Iris pigment epithelial cell (primary cell): ENCODE results near the gene KCNK3.
"Not testable (repeated sequence)": the region's sequence is repeated elsewhere in the genome, so short reads cannot be mapped to it uniquely, and the experiment has no call there.

ENCODE experiments used
- DNase-seq: peaks from one replicate; pipeline ENCODE4 v3.0.0-alpha.2; 2011; ENCODE audit warnings: low read depth

The KCNK3 gene

GRCh38 chr2:26756337-26756736 is 63.8 kb downstream of the KCNK3 start:
- DNase-seq = no peak

GRCh38 chr2:26757873-26758789 is 65.6 kb downstream of the KCNK3 start:
- DNase-seq = peak; percentile 99

GRCh38 chr2:26758790-26759321 is 66.3 kb downstream of the KCNK3 start:
- DNase-seq = no peak

DNA sequence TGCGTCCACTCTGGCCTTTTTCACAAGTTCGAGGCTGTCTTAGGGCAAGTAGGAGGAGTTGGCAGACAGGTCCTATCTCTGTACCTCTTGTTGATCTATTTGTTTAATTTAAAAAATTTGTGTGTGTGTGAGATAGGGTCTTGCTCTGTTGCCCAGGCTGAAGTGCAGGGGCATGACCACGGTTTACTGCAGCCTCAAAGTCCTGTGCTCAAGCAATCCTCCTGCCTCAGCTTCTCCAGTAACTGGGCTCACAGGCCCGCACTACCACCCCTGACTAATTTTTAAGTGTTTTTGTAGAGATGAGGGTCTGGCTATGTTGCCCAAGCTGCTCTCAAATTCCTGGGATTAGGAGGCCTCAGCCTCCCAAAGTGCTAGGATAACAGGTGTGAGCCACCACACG is 67.3 kb downstream of the KCNK3 start:
- no peak for DNase-seq

GRCh38 chr2:26760991-26761390 is 68.5 kb downstream of the KCNK3 start:
- not testable (repeated sequence) for DNase-seq

DNA sequence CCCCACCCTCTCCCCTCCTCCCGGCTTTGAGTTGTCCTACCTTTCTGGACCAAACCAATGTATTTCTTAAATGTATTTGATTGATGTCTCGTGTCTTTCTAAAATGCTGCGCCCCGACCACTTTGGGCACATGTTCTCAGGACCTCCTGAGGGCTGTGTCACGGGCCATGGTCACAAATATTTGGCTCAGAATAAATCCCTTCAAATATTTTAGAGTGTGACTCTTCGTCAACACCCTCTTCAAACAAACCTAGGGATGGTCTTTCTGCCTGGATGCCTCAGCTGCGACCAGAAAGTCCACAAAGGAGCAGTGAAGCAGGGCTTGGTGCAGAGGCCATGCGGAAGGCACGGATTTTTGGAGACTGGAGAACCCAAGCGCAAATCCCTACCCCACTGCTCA is 70.5 kb downstream of the KCNK3 start:
- DNase-seq = no peak

GRCh38 chr2:26764078-26764887 is 71.8 kb downstream of the KCNK3 start, which contains the start of gene SLC35F6:
TSS of gene SLC35F6 (plus strand) at chr2:26764284. CDS start at chr2:26764350, 66 bp downstream.
- peak; percentile 77 for DNase-seq

GRCh38 chr2:26764906-26765305 is 72.4 kb downstream of the KCNK3 start:
- no peak for DNase-seq

- DNase-seq = no peak
Observed at GRCh38 chr2:26765475-26766200, 73.1 kb downstream of the KCNK3 start.

DNA sequence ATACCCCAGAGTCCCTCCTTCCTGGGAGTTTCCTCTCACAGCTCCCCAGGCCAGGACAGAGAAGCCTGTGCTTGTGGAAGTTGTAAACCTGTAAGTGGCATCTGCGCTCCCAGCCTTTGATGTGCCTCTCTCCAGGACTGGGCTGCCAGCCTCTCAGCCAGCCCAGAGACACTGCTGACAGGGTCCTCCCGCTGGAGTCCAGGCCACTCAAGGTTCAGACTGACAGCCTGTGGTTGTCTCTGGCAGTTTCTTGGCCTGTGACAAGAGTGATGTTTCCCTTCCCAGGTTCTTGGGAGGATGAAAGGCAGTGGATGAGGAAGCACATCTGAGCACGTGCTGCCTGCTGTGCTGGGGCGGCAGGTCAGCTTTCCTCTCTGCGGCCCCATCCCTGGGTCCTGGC is 74.6 kb downstream of the KCNK3 start:
- DNase-seq = no peak

DNA sequence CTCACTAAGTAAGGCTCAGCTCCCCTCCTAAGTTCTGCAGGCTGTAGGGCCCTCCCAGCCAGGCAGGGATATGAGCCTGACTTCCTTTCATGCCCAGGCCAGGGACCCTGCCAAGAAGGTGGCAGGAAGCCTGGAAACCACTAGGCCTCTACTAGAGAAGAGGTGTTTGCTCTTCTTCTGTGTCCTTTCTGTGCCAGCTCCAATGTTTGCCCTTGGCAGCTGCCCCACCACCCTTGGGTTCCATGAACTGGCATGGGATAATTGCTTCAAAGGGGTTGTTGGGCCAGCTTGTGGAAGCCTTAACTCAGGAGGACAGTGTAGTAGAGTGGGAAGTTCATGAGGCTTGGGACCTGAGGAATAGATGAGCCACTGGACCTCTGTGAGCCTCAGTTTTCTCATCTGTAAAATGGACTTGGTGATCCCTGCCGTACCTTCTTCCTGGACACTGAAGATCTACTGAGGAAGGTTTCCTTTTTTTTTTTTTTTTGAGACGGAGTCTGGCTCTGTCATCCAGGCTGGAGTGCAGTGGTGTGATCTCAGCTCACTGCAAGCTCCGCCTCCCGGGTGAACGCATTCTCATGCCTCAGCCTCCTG is 75.5 kb downstream of the KCNK3 start:
- DNase-seq = no peak

GRCh38 chr2:26768759-26769088 is 76.2 kb downstream of the KCNK3 start:
- no peak for DNase-seq

DNA sequence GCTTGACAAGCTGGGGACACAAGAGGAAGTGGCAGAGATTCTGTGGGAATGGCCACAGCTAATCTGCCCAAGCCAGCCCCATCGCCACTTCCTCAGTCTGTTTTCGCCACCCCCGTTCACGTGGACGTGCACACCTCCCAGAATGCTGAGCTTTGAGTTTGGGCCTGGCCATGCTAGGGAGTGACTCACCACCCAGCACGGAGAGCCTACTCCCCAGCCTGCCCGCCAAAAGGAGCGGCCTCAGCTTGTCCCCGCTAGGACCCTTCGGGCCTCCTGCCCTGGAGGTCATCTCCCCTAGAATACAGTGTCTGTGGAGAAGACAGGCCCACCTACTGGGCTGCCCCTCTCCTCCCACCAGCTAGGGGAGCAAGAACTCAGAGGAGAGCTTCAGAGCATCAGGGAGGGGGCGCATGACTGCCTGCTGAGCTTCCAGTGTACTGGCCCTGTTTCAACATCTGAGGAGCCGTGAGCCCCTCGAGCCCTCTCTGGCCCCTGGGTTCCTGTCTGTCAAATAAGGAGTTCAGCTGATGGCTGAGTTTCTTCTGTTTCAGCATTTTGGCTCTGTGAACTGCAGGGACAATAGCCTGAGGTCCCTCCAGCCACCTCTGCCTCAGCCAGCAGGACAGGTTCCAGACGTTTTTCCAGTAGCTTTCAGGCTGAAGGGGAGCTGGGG is 76.7 kb downstream of the KCNK3 start:
- peak; percentile 79 for DNase-seq

GRCh38 chr2:26770986-26771586 is 78.6 kb downstream of the KCNK3 start:
- peak; percentile 89 for DNase-seq

- peak; percentile 66 for DNase-seq
Observed at GRCh38 chr2:26772064-26773001, 79.8 kb downstream of the KCNK3 start.

DNA sequence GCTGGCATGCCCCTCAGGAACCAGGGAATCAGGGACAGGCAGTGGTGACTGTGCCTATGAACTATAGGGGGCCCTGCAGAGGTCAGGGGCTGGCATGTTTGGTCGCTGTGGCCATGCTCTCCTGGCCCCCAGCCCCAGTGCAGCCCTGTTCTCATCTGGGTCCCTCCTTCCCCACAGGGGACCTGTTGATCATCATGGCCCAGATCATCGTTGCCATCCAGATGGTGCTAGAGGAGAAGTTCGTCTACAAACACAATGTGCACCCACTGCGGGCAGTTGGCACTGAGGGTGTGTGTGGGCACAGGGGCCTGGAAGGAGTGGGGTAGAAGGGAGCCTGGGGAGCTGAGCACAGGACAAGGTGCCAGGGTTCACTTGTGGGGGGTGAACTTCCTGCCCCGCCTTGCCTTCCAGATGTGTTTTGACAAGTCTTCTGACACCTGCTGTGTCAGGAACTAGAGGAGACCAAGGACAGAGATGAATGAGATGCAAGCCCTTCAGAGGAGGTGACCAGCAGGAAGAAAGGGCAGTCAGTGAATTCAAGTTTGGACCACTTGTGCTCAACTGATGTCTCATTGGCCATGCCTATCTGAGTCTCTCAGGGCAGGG is 83.8 kb downstream of the KCNK3 start:
- DNase-seq = no peak

- DNase-seq = no peak
Observed at GRCh38 chr2:26778098-26778497, 85.6 kb downstream of the KCNK3 start.

DNA sequence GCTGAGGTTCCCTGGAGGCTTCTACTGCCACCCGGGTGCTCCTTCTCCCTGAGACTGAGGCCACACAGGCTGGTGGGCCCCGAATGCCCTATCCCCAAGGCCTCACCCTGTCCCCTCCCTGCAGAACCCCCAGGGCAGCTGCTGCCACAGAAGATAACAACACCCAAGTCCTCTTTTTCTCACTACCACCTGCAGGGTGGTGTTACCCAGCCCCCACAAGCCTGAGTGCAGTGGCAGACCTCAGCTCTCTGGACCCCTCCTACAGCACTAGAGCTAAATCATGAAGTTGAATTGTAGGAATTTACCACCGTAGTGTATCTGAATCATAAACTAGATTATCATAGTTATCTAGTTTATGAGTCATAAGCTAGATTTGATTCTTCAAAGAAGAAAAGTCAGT is 86.0 kb downstream of the KCNK3 start:
- DNase-seq = no peak

DNA sequence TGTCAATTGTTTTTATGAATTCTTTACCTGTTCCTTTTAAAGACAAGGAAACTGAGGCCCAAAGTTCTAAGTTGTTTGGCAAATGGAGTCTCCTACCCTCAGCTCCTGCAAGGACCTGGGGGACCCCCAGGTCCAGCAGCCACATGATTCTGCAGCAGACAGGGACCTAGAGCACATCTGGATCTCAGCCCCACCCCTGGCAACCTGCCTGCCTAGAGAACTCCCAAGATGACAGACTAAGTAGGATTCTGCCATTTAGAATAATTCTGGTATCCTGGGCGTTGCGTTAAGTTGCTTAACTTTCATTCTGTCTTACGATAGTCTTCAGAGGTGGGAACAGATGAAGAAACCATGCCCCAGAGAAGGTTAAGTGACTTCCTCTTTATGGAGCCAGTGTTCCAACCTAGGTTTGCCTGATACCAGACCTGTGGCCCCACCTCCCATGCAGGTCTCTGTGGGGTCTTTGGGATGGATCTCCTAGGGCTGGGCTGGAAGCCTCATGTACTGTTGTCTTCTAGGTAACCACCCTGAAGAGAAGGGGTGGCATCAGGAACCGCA is 87.8 kb downstream of the KCNK3 start:
- no peak for DNase-seq
